Fibroblast of the aortic adventitia (primary cell): ENCODE measurements around the gene GPR148. TPM values are rescaled to one million over a fixed set of nuclear protein-coding genes. Genes with fewer than 3 reads are reported as not detected.
"Not testable (repeated sequence)": the region's sequence is repeated elsewhere in the genome, so short reads cannot be mapped to it uniquely, and the experiment has no call there.

Experiments used
- DNase-seq: peaks from one replicate; pipeline ENCODE4 v3.0.0-alpha.2; 2010; ENCODE audit warnings: low read depth
- H3K4me3 ChIP-seq: 2 replicates; pipeline ENCODE4 v1.5.1; 2011; ENCODE audit warnings: low read depth, mild to moderate bottlenecking, control low read depth, low read length, moderate library complexity
- total RNA-seq: library from RNA; depleted of rRNA; stranded (reverse); fragments of >200 nt; gene quantifications from 2 replicates; pipeline ENCODE4 v1.2.3, GENCODE V29; 2012; ENCODE audit warnings: low replicate concordance
- TF ChIP-seq, protein P1 (sequence below): IDR thresholded peaks from 2 replicates; pipeline ENCODE4 v1.5.1; 2011; ENCODE audit warnings: mild to moderate bottlenecking, low read length, control low read depth, inconsistent platforms; ENCODE audit not compliant: insufficient read depth

The GPR148 gene
- total RNA-seq, 1 donor = not detected

DNA sequence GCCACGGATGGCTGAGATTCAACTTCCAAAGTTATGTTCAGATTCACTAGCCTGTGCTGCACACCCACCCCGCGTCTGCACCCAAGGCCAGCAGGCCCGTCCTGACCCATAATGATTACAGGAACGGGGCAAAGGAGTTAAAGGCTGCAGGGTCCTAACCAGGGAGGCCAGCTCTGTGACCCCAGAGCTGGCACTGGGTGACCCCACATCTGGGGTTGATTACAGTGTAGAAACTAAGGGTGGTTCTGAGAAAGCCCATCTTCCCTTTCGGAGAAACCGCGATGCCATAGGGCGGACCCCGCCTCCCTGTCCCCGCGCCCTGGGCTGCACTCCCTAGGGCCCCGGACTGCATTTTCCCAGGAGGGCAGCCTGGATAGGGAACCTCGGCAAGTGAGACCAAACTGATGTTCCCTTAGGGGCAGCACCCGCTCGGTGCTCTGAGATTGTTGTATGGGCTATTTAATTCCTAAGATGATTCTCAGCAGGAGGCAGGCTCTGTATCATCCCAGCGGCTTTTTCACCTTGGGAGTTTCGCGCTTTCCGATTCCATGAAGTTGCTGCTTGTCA lies 2.2 kb upstream of the GPR148 start:
- TF ChIP-seq, protein P1, sequence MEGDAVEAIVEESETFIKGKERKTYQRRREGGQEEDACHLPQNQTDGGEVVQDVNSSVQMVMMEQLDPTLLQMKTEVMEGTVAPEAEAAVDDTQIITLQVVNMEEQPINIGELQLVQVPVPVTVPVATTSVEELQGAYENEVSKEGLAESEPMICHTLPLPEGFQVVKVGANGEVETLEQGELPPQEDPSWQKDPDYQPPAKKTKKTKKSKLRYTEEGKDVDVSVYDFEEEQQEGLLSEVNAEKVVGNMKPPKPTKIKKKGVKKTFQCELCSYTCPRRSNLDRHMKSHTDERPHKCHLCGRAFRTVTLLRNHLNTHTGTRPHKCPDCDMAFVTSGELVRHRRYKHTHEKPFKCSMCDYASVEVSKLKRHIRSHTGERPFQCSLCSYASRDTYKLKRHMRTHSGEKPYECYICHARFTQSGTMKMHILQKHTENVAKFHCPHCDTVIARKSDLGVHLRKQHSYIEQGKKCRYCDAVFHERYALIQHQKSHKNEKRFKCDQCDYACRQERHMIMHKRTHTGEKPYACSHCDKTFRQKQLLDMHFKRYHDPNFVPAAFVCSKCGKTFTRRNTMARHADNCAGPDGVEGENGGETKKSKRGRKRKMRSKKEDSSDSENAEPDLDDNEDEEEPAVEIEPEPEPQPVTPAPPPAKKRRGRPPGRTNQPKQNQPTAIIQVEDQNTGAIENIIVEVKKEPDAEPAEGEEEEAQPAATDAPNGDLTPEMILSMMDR = no peak
- DNase-seq = peak; percentile 1
- H3K4me3 ChIP-seq = peak overlapping the region; percentile 66

- DNase-seq = peak; percentile 62
- H3K4me3 ChIP-seq = peak overlapping the region; percentile 66
- TF ChIP-seq, protein P1 = no peak
Measured at GRCh38 chr2:130727286-130727924, 1.5 kb upstream of the GPR148 start.

DNA sequence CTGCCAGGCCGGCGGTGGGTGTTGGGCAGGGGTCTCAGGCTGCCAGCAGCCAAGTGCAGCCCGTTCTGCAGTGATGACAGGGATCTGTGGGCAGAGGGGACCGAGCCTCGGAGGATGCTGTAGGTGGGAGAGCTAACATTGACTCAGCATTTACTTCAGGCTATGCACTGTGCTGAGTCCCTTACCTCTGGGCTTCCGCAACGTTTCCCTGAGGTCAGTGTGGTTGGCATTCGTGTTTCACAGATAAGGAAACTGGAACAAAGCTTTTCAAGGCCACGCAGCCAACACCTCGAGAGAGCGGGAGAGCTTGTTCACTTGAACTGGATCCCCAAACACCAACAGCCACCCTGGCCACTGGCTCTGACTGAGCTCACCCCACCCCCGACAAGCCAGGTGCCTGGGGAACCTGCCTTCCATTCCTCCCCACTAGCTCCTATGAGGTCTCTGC lies 839 bp upstream of the GPR148 start:
- H3K4me3 ChIP-seq = peak overlapping the region; percentile 66
- TF ChIP-seq, protein P1 = no peak
- peak; percentile 4 for DNase-seq

DNA sequence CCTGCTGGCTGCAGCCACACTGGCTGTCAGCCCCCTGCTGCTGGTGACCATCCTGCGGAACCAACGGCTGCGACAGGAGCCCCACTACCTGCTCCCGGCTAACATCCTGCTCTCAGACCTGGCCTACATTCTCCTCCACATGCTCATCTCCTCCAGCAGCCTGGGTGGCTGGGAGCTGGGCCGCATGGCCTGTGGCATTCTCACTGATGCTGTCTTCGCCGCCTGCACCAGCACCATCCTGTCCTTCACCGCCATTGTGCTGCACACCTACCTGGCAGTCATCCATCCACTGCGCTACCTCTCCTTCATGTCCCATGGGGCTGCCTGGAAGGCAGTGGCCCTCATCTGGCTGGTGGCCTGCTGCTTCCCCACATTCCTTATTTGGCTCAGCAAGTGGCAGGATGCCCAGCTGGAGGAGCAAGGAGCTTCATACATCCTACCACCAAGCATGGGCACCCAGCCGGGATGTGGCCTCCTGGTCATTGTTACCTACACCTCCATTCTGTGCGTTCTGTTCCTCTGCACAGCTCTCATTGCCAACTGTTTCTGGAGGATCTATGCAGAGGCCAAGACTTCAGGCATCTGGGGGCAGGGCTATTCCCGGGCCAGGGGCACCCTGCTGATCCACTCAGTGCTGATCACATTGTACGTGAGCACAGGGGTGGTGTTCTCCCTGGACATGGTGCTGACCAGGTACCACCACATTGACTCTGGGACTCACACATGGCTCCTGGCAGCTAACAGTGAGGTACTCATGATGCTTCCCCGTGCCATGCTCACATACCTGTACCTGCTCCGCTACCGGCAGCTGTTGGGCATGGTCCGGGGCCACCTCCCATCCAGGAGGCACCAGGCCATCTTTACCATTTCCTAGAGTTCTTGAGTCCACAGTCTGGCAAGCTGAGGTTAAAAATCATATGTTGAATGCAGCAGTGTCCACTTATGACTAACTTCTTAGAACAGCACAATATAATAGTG lies 741 bp downstream of the GPR148 start:
- no peak overlapping the region for H3K4me3 ChIP-seq
- DNase-seq = no peak
- TF ChIP-seq, protein P1 = no peak

DNA sequence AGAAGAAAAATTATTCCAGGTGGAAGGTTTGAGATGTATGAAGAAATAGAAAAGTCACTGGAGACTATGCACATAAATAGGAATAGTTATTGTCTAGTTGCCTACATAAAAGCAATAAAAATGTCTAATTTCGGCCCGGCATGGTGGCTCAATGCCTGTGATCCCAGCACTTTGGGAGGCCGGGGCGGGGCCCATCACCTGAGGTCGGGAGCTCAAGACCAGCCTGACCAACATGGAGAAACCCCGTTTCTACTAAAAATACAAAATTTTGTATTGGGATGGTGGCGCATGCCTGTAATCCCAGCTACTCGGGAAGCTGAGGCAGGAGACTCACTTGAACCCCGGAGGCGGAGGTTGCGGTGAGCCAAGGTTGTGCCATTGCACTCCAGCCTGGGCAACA lies 3.4 kb downstream of the GPR148 start:
- H3K4me3 ChIP-seq, DNase-seq: not testable (repeated sequence)

GRCh38 chr2:130735200-130735599 lies 6.3 kb downstream of the GPR148 start:
- TF ChIP-seq, protein P1 = no peak
- no peak for DNase-seq
- no peak overlapping the region for H3K4me3 ChIP-seq

GRCh38 chr2:130736487-130736886 lies 7.6 kb downstream of the GPR148 start:
- H3K4me3 ChIP-seq = no peak overlapping the region
- no peak for DNase-seq
- TF ChIP-seq, protein P1 = no peak
